LNCAP (cell line): ENCODE results near the gene PERM1.

Experiments used
- TF ChIP-seq, protein P1 (sequence below): fragments of 450-650 bp; IDR thresholded peaks from 2 replicates; pipeline ENCODE4 v1.5.1; 2017; ENCODE audit warnings: mild to moderate bottlenecking

The PERM1 gene

DNA sequence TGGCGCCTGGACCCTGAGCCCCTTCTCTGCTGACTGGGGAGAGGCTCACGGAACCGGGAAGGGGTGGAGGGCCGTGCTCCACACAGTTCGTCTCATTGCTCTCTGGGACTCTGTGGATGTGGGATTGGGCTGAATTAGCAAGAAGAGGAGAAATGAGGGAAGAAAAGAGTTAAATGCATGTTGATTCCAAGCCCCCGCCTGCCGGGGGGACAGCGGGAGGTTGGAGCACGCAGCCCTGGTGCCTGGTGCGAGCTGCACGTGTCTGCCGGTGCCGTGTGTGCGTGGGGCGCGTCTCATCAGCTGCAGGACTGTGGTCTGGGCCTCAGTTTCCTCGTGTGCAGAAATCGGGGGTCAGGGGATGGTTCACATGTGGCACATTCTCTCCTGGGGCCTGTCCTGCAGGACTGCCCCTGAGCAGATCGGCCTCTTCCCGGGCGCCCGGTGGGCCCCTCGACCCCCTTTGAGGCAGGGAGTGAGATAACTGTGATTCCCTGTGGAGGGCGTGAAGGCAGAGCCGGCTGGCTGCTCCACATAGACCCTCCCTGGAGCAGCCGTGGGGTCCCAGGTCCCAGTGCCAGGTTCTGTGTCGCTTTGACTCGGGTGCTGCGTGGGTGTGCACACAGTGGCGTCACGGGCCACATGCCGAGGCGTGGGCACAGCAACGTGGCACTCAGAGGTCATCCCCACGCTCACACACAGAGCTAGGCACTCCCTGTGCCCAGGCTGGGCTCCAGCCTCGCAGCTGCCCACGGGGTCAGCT, 46.7 kb downstream of the PERM1 start:
- TF ChIP-seq, protein P1, sequence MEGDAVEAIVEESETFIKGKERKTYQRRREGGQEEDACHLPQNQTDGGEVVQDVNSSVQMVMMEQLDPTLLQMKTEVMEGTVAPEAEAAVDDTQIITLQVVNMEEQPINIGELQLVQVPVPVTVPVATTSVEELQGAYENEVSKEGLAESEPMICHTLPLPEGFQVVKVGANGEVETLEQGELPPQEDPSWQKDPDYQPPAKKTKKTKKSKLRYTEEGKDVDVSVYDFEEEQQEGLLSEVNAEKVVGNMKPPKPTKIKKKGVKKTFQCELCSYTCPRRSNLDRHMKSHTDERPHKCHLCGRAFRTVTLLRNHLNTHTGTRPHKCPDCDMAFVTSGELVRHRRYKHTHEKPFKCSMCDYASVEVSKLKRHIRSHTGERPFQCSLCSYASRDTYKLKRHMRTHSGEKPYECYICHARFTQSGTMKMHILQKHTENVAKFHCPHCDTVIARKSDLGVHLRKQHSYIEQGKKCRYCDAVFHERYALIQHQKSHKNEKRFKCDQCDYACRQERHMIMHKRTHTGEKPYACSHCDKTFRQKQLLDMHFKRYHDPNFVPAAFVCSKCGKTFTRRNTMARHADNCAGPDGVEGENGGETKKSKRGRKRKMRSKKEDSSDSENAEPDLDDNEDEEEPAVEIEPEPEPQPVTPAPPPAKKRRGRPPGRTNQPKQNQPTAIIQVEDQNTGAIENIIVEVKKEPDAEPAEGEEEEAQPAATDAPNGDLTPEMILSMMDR: no peak

DNA sequence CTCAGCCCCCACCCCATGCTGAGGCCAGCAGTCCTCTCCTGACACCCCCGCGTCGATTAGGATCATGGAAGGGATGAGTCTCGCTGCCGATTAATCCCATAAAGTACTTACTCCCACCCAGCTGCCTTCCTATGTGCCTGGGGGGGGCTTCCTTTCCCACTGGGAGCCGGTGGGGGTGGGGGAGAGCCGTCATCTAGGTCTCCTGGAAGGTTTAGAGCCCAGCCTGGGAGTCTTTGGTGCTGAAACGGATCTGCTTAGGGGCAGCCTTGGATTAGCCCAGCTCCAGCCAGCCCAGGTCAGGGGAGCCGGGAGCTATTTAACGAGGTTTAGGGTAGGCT, 48.3 kb downstream of the PERM1 start:
- TF ChIP-seq, protein P1: no peak

DNA sequence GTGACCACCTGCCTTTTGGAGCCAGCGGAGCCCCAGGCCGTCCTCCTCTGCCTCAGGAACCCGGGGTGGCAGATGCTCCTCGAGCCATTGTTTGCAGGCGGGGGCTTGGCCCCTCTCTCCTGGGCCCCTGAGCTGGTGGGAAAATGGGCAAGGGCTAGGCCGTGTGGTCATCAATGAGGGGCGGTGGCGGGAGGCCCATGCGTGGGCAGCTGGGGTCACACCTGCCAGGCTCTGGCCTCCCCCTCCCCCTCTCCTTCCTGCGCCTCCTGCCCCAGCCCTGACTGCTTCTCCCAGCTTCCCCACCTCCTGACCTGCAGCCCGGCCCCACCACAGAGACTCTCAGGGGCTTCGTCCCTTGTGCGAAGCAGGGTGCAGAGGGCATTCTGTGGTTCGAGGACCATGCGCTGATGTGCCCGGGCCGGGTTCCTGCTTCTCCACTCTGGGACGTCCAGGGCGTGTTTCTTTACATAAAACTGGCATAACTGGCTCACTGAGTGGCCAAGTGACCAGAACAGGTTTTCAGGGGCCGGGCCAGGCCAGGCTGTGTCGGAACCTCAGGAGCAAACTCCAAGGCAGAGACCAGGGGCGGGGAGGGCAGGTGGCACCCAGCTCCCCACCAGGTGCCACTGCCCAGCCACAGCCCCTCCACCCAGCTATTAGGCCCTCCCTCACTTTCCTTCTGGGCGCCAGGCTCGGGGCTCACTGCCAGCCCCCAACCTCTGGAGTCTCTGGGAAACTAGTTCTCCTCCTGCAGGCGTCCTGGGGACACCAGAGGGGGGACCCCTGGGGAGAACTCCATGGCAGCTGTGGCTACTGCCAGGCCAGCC, 48.9 kb downstream of the PERM1 start:
- TF ChIP-seq, protein P1: no peak

DNA sequence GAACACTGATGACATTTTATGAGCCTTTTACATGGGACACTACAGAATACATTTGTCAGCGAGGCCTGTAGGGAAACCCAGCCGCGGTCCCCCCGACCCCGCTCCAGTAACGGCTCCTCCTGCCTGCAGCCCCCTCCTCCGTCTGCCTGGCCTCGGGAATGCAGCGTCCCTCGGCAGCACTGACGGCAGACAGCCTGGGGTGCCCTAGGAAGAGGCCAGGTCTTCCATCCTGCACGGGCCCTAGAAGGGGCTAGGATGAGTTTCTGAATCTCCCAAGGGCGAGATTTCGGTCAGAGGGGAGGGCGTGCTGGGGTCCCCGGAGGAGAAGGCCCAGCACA, 49.8 kb downstream of the PERM1 start:
- TF ChIP-seq, protein P1: no peak

DNA sequence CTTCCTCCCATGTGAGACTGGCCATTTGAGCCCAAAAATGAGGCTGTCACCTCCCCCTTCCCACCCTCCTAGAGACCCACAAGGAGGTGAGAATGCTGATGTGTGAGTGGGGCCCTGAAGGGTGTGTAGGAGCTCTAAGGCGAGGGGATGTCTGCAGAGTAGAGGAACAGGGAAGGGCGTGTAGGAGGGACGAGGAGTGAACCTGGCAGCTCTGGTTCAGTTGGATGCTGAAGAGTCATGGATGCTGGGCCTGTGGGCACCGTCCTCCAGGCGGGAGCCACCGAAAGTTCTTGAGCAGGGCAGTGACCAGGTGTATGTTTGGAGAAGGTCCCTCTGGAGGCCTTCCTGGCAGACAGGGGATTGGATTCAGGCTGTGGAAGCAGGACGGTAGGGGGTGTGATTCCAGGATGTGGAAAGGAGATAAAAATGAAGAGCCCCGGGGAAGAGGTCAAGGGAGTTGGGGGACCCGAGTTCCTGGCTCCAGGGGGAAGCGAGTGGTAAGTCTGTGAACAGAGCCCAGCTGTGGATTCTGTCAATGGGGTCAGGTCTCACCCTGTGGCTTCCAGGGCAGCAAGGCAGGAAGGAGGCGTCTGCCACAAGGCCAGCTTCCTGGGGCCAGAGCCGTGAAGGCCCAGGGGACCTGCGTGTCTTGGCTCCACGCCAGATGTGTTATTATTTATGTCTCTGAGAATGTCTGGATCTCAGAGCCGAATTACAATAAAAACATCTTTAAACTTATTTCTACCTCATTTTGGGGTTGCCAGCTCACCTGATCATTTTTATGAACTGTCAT, 50.3 kb downstream of the PERM1 start:
- TF ChIP-seq, protein P1: no peak

DNA sequence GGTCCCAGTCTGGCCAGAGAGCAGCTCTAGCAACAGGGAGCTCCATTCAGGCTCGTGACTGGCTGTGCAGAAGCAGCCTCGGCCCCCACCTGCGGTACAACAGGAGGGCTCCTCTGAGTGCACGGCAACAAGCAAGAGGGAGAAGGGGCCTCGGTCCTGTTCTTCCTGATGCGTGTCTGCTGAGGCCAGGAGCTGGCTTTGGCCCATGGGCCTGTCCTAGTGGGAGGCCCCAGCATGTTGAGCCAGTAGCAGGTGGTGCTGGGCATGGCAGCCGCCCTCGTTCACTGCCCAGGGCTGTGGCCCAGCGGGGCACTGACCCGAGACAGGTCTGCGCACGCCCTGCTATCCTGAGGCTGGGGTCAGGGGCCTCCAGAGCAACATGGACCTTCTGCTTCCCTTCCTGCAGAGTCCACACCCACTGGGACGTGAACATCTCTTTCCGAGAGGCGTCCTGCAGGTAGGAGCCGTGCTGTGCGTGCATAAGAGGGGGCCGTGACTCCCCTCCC, 51.2 kb downstream of the PERM1 start:
- TF ChIP-seq, protein P1: no peak
